ENCODE results near the gene UVRAG.

UVRAG gene

DNA sequence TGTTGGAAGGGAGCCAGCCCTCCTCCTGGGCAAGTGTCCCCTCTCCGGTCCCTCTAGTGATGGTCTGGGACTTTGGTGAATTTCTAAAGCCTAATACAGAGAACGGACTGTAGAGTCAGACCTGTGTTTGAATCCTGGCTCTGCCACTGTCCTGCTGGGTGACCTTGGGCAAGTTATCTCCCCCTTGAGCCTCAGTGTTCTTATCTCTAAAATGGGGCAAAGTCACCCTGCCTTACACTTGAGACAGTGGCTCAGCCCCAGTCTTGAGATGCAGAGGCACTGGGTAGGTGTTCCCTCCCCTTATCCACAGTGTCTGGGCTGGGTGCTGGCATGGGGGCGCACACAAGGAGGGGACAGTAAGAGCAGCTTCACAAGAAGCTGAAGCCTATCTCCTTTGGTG lies 25.5 kb upstream of the UVRAG start:
- no peaks in the 10 kb centered on the region for H3K36me3 ChIP-seq (replicated peaks in 1 of 2; ENCODE audit: control insufficient read depth in 2 of 2, insufficient read depth in 2 of 2, low read length in 2 of 2)
- WGBS, 2 donors (ENCODE audit: extremely low coverage in 2 of 2, insufficient read length in 2 of 2, insufficient replicate concordance in 1 of 2): no CpG with 5 or more reads among the region's 3 CpGs
- no peak overlapping the region for H3K23ac ChIP-seq (ENCODE audit: low read depth, low read length, poor library complexity)
- peaks cover 0 to 37% (median 0%) of the 10 kb centered on the region in 3 experiments for H3K27me3 ChIP-seq (ENCODE audit: control insufficient read depth in 3 of 3, insufficient read depth in 3 of 3, low read depth in 1 of 3, low read length in 3 of 3)
- H3K4me1 ChIP-seq (ENCODE audit: control insufficient read depth in 2 of 2, insufficient read depth in 1 of 2, low read depth in 1 of 2, low read length in 2 of 2): no peaks in the 10 kb centered on the region
- H3K4ac ChIP-seq (ENCODE audit: low read length): no peak overlapping the region
- DNase-seq (ENCODE audit: low spot score): no peak
- H3K27ac ChIP-seq (replicated peaks; ENCODE audit: low read length): no peak overlapping the region
- H2AK5ac ChIP-seq (ENCODE audit: low read depth, low read length): no peak overlapping the region
- H3K14ac ChIP-seq (ENCODE audit: low read length): no peak overlapping the region
- no peak overlapping the region for H3K4me3 ChIP-seq (ENCODE audit: low read length in 2 of 2)
- no peak overlapping the region for H4K8ac ChIP-seq (ENCODE audit: low read depth, low read length)
- H2BK120ac ChIP-seq (ENCODE audit: low read depth, low read length): no peak overlapping the region
- H4K91ac ChIP-seq (ENCODE audit: low read depth, low read length, poor library complexity): no peak overlapping the region
- no peak overlapping the region for H2AFZ ChIP-seq (ENCODE audit: low read length)
- H2BK15ac ChIP-seq (ENCODE audit: low read length): no peak overlapping the region
- no peak overlapping the region for H3K9ac ChIP-seq (ENCODE audit: low read depth, low read length, poor library complexity)
- H3K79me1 ChIP-seq (ENCODE audit: low read depth, low read length): no peaks in the 10 kb centered on the region
- no peak overlapping the region for H3K18ac ChIP-seq (ENCODE audit: low read length)
- H3K4me2 ChIP-seq (ENCODE audit: insufficient read depth, low read length, poor library complexity, severe bottlenecking): no peak overlapping the region
- no peaks in the 10 kb centered on the region for H3K9me3 ChIP-seq (replicated peaks in 1 of 2; ENCODE audit: control insufficient read depth in 2 of 2, insufficient read depth in 1 of 2, low read depth in 1 of 2, low read length in 2 of 2)
- no peak overlapping the region for H2BK12ac ChIP-seq (ENCODE audit: low read length)
- H2BK5ac ChIP-seq (ENCODE audit: low read length): no peak overlapping the region

DNA sequence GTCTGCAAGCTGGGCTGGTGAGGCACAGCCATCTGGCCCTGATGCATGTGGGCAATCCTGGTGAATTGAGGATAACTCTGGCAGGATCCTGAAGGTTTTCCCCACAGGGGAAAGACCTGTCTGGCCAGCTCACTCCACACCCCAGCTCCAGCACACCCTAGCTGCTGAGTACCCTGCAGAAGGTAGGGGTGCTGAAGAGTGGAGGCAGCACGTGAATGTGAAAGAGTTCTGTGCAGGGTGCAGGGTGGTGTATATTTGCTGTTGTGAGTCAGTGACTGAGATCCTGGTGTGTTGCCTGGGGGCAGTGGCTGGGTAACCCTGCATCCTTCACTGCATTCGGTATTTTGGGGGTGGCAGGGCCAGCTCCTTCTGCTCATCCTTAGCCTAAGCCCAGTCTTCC lies 24.0 kb upstream of the UVRAG start:
- no peaks in the 10 kb centered on the region for H3K36me3 ChIP-seq (replicated peaks in 1 of 2; ENCODE audit: control insufficient read depth in 2 of 2, insufficient read depth in 2 of 2, low read length in 2 of 2)
- H3K27me3 ChIP-seq (ENCODE audit: control insufficient read depth in 3 of 3, insufficient read depth in 3 of 3, low read depth in 1 of 3, low read length in 3 of 3): peaks cover 0 to 34% (median 0%) of the 10 kb centered on the region in 3 experiments
- H3K79me1 ChIP-seq (ENCODE audit: low read depth, low read length): no peaks in the 10 kb centered on the region
- no peak overlapping the region for H2AK5ac ChIP-seq (ENCODE audit: low read depth, low read length)
- no peak overlapping the region for H3K18ac ChIP-seq (ENCODE audit: low read length)
- H2BK120ac ChIP-seq (ENCODE audit: low read depth, low read length): no peak overlapping the region
- H4K91ac ChIP-seq (ENCODE audit: low read depth, low read length, poor library complexity): no peak overlapping the region
- H3K27ac ChIP-seq (replicated peaks; ENCODE audit: low read length): no peak overlapping the region
- no peak for DNase-seq (ENCODE audit: low spot score)
- no peak overlapping the region for H2BK15ac ChIP-seq (ENCODE audit: low read length)
- no peak overlapping the region for H2AFZ ChIP-seq (ENCODE audit: low read length)
- WGBS, 2 donors (ENCODE audit: extremely low coverage in 2 of 2, insufficient read length in 2 of 2, insufficient replicate concordance in 1 of 2): no CpG with 5 or more reads among the region's 2 CpGs
- no peak overlapping the region for H4K8ac ChIP-seq (ENCODE audit: low read depth, low read length)
- H2BK5ac ChIP-seq (ENCODE audit: low read length): no peak overlapping the region
- no peak overlapping the region for H2BK12ac ChIP-seq (ENCODE audit: low read length)
- H3K9ac ChIP-seq (ENCODE audit: low read depth, low read length, poor library complexity): no peak overlapping the region
- no peak overlapping the region for H3K4ac ChIP-seq (ENCODE audit: low read length)
- no peak overlapping the region for H3K4me2 ChIP-seq (ENCODE audit: insufficient read depth, low read length, poor library complexity, severe bottlenecking)
- no peaks in the 10 kb centered on the region for H3K4me1 ChIP-seq (ENCODE audit: control insufficient read depth in 2 of 2, insufficient read depth in 1 of 2, low read depth in 1 of 2, low read length in 2 of 2)
- peak overlapping the region; percentile 13 for H3K23ac ChIP-seq (ENCODE audit: low read depth, low read length, poor library complexity)
- H3K14ac ChIP-seq (ENCODE audit: low read length): no peak overlapping the region
- no peak overlapping the region for H3K4me3 ChIP-seq (ENCODE audit: low read length in 2 of 2)
- H3K9me3 ChIP-seq (replicated peaks in 1 of 2; ENCODE audit: control insufficient read depth in 2 of 2, insufficient read depth in 1 of 2, low read depth in 1 of 2, low read length in 2 of 2): no peaks in the 10 kb centered on the region

DNA sequence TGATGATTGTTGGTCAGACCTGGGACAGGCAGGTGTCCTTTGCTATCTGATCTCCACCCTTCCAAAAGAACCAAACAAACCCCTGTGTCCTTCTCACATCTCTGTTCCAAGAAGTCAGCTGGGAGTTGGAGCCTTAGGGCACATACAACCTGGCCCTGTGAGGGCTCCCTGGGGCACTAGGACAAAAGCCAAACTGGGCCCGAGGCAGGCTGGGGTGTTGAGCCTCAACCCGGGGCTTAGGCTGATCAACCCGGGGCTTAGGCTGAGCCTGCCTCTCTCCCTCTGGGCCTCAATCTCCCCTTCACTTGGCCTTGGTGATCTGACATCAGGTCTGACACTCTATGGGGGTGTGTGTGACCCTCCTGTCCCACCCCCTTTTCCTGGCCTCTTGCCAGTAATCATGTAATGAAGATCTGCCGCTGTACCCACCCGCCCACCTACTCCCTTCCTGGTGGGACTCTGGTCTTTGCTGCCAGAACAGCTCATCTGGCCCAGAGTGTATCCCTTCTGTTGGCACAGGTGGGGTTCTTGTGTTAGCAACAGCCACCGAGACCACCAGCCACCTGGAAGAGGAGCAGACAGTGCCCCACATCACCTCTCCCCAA lies 22.8 kb upstream of the UVRAG start:
- Histone ChIP-seq H3K27me3 (ENCODE audit: control insufficient read depth in 3 of 3, insufficient read depth in 3 of 3, low read depth in 1 of 3, low read length in 3 of 3) (peaks cover 0 to 37% (median 0%) of the 10 kb centered on the region in 3 experiments), H2BK15ac (ENCODE audit: low read length) (no peak overlapping the region), H3K4me1 (ENCODE audit: control insufficient read depth in 2 of 2, insufficient read depth in 1 of 2, low read depth in 1 of 2, low read length in 2 of 2) (no peaks in the 10 kb centered on the region), H2BK12ac (ENCODE audit: low read length) (no peak overlapping the region), H3K79me1 (ENCODE audit: low read depth, low read length) (no peaks in the 10 kb centered on the region), H3K36me3 (replicated peaks in 1 of 2; ENCODE audit: control insufficient read depth in 2 of 2, insufficient read depth in 2 of 2, low read length in 2 of 2) (no peaks in the 10 kb centered on the region), H3K23ac (ENCODE audit: low read depth, low read length, poor library complexity) (no peak overlapping the region), H3K27ac (replicated peaks; ENCODE audit: low read length) (no peak overlapping the region), H3K18ac (ENCODE audit: low read length) (no peak overlapping the region), H3K4ac (ENCODE audit: low read length) (no peak overlapping the region), H3K14ac (ENCODE audit: low read length) (no peak overlapping the region), H2AK5ac (ENCODE audit: low read depth, low read length) (no peak overlapping the region), H2BK5ac (ENCODE audit: low read length) (no peak overlapping the region), H3K4me3 (ENCODE audit: low read length in 2 of 2) (no peak overlapping the region), H2BK120ac (ENCODE audit: low read depth, low read length) (no peak overlapping the region), H3K9ac (ENCODE audit: low read depth, low read length, poor library complexity) (no peak overlapping the region), H3K9me3 (replicated peaks in 1 of 2; ENCODE audit: control insufficient read depth in 2 of 2, insufficient read depth in 1 of 2, low read depth in 1 of 2, low read length in 2 of 2) (no peaks in the 10 kb centered on the region), H2AFZ (ENCODE audit: low read length) (no peak overlapping the region), H4K91ac (ENCODE audit: low read depth, low read length, poor library complexity) (no peak overlapping the region), H4K8ac (ENCODE audit: low read depth, low read length) (no peak overlapping the region), H3K4me2 (ENCODE audit: insufficient read depth, low read length, poor library complexity, severe bottlenecking) (no peak overlapping the region)
- WGBS, 2 donors (ENCODE audit: extremely low coverage in 2 of 2, insufficient read length in 2 of 2, insufficient replicate concordance in 1 of 2): no CpG with 5 or more reads among the region's 6 CpGs
- DNase-seq (ENCODE audit: low spot score): no peak

DNA sequence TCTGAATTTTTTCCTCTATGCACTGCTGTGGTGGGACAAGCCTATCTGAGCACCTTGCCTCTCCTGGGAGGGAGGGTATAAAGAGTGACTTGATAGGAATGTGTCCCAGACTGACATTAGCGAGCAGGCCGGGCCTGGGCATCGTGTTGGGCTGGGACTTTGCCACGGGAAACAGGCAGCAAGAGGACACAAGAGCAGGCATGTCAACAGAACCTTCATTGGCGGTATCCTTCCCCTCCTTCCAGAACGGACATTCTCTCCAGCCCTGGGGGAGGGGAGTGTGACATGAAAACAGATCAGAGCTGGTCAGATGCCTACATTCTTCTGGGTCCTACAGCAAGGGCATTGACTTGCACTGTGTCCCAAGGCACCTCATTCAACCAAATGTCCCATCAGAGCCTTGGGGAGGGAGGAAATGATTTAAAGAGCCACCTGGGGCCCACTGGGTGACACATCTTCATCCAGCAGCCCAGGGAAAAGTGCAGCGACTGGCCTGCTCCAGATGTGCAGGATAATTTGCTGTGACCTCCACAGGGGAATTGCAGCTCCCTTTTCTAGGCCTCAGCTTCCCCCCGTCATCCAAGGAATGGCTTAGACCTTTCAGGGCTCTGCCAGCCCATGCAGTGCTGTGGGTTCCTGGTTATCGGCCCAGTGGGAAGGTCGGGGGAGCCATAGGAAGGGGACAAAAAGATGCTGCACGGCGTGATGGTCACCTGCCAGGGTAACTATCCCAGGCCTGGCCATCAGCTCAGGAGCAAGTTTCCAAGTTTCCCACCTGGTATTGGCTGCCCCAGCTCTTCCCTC lies 21.8 kb upstream of the UVRAG start:
- peak overlapping the region; percentile 39 for H3K18ac ChIP-seq (ENCODE audit: low read length)
- H3K4me3 ChIP-seq (ENCODE audit: low read length in 2 of 2): no peak overlapping the region
- no peak overlapping the region for H2BK120ac ChIP-seq (ENCODE audit: low read depth, low read length)
- no peak overlapping the region for H3K27ac ChIP-seq (replicated peaks; ENCODE audit: low read length)
- H4K91ac ChIP-seq (ENCODE audit: low read depth, low read length, poor library complexity): no peak overlapping the region
- H3K23ac ChIP-seq (ENCODE audit: low read depth, low read length, poor library complexity): peak overlapping the region; percentile 58
- H2AK5ac ChIP-seq (ENCODE audit: low read depth, low read length): no peak overlapping the region
- no peaks in the 10 kb centered on the region for H3K4me1 ChIP-seq (ENCODE audit: control insufficient read depth in 2 of 2, insufficient read depth in 1 of 2, low read depth in 1 of 2, low read length in 2 of 2)
- no peak overlapping the region for H2AFZ ChIP-seq (ENCODE audit: low read length)
- peaks cover 0 to 33% (median 0%) of the 10 kb centered on the region in 3 experiments for H3K27me3 ChIP-seq (ENCODE audit: control insufficient read depth in 3 of 3, insufficient read depth in 3 of 3, low read depth in 1 of 3, low read length in 3 of 3)
- peak overlapping the region; percentile 6 for H3K9ac ChIP-seq (ENCODE audit: low read depth, low read length, poor library complexity)
- no peaks in the 10 kb centered on the region for H3K79me1 ChIP-seq (ENCODE audit: low read depth, low read length)
- no peaks in the 10 kb centered on the region for H3K9me3 ChIP-seq (replicated peaks in 1 of 2; ENCODE audit: control insufficient read depth in 2 of 2, insufficient read depth in 1 of 2, low read depth in 1 of 2, low read length in 2 of 2)
- no peak overlapping the region for H2BK5ac ChIP-seq (ENCODE audit: low read length)
- peak overlapping the region; percentile 59 for H3K14ac ChIP-seq (ENCODE audit: low read length)
- no peak overlapping the region for H2BK15ac ChIP-seq (ENCODE audit: low read length)
- no peak overlapping the region for H4K8ac ChIP-seq (ENCODE audit: low read depth, low read length)
- H3K36me3 ChIP-seq (replicated peaks in 1 of 2; ENCODE audit: control insufficient read depth in 2 of 2, insufficient read depth in 2 of 2, low read length in 2 of 2): no peaks in the 10 kb centered on the region
- no peak overlapping the region for H3K4me2 ChIP-seq (ENCODE audit: insufficient read depth, low read length, poor library complexity, severe bottlenecking)
- DNase-seq (ENCODE audit: low spot score): no peak
- WGBS, 2 donors (ENCODE audit: extremely low coverage in 2 of 2, insufficient read length in 2 of 2, insufficient replicate concordance in 1 of 2): no CpG with 5 or more reads among the region's 12 CpGs
- H2BK12ac ChIP-seq (ENCODE audit: low read length): no peak overlapping the region
- H3K4ac ChIP-seq (ENCODE audit: low read length): no peak overlapping the region

All from neuronal stem cell (in vitro differentiated cells).